SK-N-SH treated with all-trans-retinoic acid at 6 μM for 48 hours (cell line): Measurements from ENCODE around the gene RIPOR3.
A peak's percentile ranks its signal among the peaks of the same experiment; 100 is the strongest.

Experiments used
- ATAC-seq: fragments of 200-7000 bp; cut with Tn5 transposase; 3 replicates; pipeline ENCODE4 v1.9.1; 2020; ENCODE audit warnings: mild to moderate bottlenecking, moderate library complexity
- BACH2 ChIP-seq: fragments of 250-450 bp; sonication (Bioruptor Pico); IDR thresholded peaks from 2 replicates; pipeline ENCODE4 v1.9.0; 2021; ENCODE audit warnings: mild to moderate bottlenecking, borderline replicate concordance
- CREB5 ChIP-seq: fragments of 250-450 bp; sonication (Bioruptor Pico); IDR thresholded peaks from 2 replicates; pipeline ENCODE4 v1.5.1; 2020; ENCODE audit warnings: low read depth, mild to moderate bottlenecking, moderate library complexity
- CSRNP3 ChIP-seq: fragments of 250-450 bp; sonication (Bioruptor Pico); IDR thresholded peaks from 2 replicates; pipeline ENCODE4 v1.5.1; 2021; ENCODE audit warnings: mild to moderate bottlenecking, moderate library complexity
- GLIS3 ChIP-seq: fragments of 250-450 bp; sonication (Bioruptor Pico); IDR thresholded peaks from 2 replicates; pipeline ENCODE4 v1.5.0; 2020; ENCODE audit warnings: mild to moderate bottlenecking, moderate library complexity
- ISL1 ChIP-seq: fragments of 250-450 bp; sonication (Bioruptor Pico); IDR thresholded peaks from 2 replicates; pipeline ENCODE4 v2.1.2; 2022; ENCODE audit warnings: mild to moderate bottlenecking, moderate library complexity
- PATZ1 ChIP-seq: fragments of 250-450 bp; sonication (Bioruptor Pico); IDR thresholded peaks from 2 replicates; pipeline ENCODE4 v1.8.0; 2020; ENCODE audit warnings: mild to moderate bottlenecking, moderate library complexity, borderline replicate concordance
- PPARA ChIP-seq: fragments of 250-450 bp; sonication (Bioruptor Pico); IDR thresholded peaks from 2 replicates; pipeline ENCODE4 v1.5.0; 2020; ENCODE audit warnings: mild to moderate bottlenecking, borderline replicate concordance
- RARB ChIP-seq: fragments of 250-450 bp; sonication (Bioruptor Pico); IDR thresholded peaks from 2 replicates; pipeline ENCODE4 v1.8.0; 2021; ENCODE audit warnings: mild to moderate bottlenecking, moderate library complexity
- SNAI2 ChIP-seq: fragments of 250-450 bp; sonication (Bioruptor Pico); IDR thresholded peaks from 2 replicates; pipeline ENCODE4 v1.5.0; 2020; ENCODE audit warnings: mild to moderate bottlenecking, moderate library complexity
- TCF4 ChIP-seq: fragments of 250-450 bp; sonication (Bioruptor Pico); IDR thresholded peaks from 2 replicates; pipeline ENCODE4 v1.8.0; 2021; ENCODE audit warnings: mild to moderate bottlenecking, moderate library complexity, borderline replicate concordance
- TOX ChIP-seq: fragments of 250-450 bp; sonication (Bioruptor Pico); IDR thresholded peaks from 2 replicates; pipeline ENCODE4 v1.8.0; 2021; ENCODE audit warnings: mild to moderate bottlenecking, moderate library complexity, borderline replicate concordance
- TSHZ2 ChIP-seq: fragments of 250-450 bp; sonication (Bioruptor Pico); IDR thresholded peaks from 2 replicates; pipeline ENCODE4 v1.5.0; 2020; ENCODE audit warnings: mild to moderate bottlenecking, moderate library complexity
- ZNF565 ChIP-seq: fragments of 450-650 bp; formaldehyde crosslinking; conservative IDR thresholded peaks from 2 replicates; pipeline ENCODE4 v1.5.0; 2020; ENCODE audit warnings: low read depth, mild to moderate bottlenecking, moderate library complexity
- ZNF70 ChIP-seq: fragments of 450-650 bp; formaldehyde crosslinking; IDR thresholded peaks from 2 replicates; pipeline ENCODE4 v1.5.0; 2020; ENCODE audit warnings: mild to moderate bottlenecking, moderate library complexity
- ZNF8 ChIP-seq: fragments of 450-650 bp; formaldehyde crosslinking; IDR thresholded peaks from 2 replicates; pipeline ENCODE4 v1.5.0; 2020; ENCODE audit warnings: mild to moderate bottlenecking, moderate library complexity

The RIPOR3 gene

GRCh38 chr20:50590348-50590664 lies 101.0 kb downstream of the RIPOR3 start:
- TF ChIP-seq BACH2 (CRISPR knock-in tag) (no peak), RARB (CRISPR knock-in tag) (no peak), ZNF8 (CRISPR knock-in tag) (no peak), TCF4 (CRISPR knock-in tag) (no peak), ISL1 (CRISPR knock-in tag) (no peak), CSRNP3 (no peak)

GRCh38 chr20:50589548-50590347 lies 101.6 kb downstream of the RIPOR3 start:
- TF ChIP-seq PATZ1, result no peak
- no peak for TF ChIP-seq PPARA (CRISPR knock-in tag)
- TF ChIP-seq ISL1 (CRISPR knock-in tag), result no peak
- no peak for TF ChIP-seq TOX (CRISPR knock-in tag)
- TF ChIP-seq ZNF565, result no peak
- TF ChIP-seq ZNF70 (CRISPR knock-in tag), result no peak
- no peak for TF ChIP-seq CREB5 (CRISPR knock-in tag)
- TF ChIP-seq SNAI2 (CRISPR knock-in tag), result no peak
- TF ChIP-seq TCF4 (CRISPR knock-in tag), result no peak
- no peak for TF ChIP-seq ZNF8 (CRISPR knock-in tag)
- no peak for TF ChIP-seq RARB (CRISPR knock-in tag)
- TF ChIP-seq GLIS3 (CRISPR knock-in tag), result no peak
- TF ChIP-seq, all 23 proteins: peak for 0
- no peak for ATAC-seq

More at GRCh38 chr20:50590348-50590664, 101.0 kb downstream of the RIPOR3 start:
- no peak for ATAC-seq

- TF ChIP-seq ZNF565, result no peak
- no peak for TF ChIP-seq PATZ1
- TF ChIP-seq CSRNP3, result no peak
- no peak for TF ChIP-seq TSHZ2 (CRISPR knock-in tag)
These were observed 103.2 kb downstream of the RIPOR3 start for GRCh38 chr20:50588034-50588736.

More at GRCh38 chr20:50588034-50588736, 103.2 kb downstream of the RIPOR3 start:
- ATAC-seq, result peak; percentile 84
